ENCODE results near the gene CNIH2. TPM values are rescaled to one million over a fixed set of nuclear protein-coding genes. Genes with fewer than 3 reads are reported as not detected.

CNIH2 gene
- not detected for total RNA-seq

DNA sequence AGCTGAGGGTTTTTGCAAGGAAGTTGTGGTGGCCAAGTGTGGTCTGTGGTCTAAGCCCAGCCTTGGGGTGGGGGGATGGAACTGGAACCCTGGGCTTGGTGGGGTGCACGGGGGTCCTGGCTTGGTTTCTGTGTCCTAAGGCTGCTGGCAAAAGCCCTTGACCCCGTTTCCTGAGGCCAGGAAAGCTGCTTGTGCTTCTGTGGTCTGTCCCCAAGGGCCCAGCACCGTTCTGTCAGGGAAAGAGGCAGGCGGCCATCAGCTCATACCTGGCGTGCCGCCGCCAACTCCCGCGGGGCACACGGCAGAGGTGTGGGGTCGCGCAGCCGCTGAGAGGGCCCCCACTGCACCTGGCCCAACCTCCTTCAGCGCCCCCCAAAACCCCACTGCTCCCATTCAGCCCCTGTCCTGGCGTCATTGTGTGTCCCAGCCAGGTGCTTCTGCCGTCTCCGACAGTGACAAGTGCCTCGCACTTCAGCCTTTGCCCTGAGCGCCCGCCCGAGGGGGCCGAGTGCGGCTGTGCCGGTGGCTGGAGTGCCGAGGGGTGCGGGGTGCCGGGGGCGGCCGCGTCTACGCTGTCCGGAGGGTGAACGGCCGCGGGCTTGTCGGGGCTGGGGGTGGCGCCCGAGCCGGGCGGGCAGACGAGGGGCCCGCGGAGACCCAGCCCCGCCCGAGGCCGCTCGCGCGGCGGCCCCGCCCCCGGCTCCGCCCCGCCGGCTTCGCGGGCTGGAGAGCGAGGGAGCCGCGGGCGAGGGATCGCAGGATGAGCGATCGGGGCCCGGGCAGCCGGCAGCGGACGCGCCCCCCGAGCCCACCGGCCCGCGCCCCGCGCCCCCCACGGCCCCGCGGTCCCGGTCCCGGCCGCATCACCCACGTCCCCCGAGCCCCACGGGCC is at the start of gene CNIH2:
CNIH2 (plus strand) TSS at position 705 of the 892 bp plus-strand sequence. CDS start 282 bp downstream, outside the sequence.
- H3K27me3 ChIP-seq: no peaks in the 10 kb centered on the region
- peak within 1 kb of the TSS in 1 of 4 donors; percentile 18 for H3K27ac ChIP-seq
- TF ChIP-seq POLR2A (IDR thresholded peaks at IDR 0.05): no peak
- TF ChIP-seq, protein P1, sequence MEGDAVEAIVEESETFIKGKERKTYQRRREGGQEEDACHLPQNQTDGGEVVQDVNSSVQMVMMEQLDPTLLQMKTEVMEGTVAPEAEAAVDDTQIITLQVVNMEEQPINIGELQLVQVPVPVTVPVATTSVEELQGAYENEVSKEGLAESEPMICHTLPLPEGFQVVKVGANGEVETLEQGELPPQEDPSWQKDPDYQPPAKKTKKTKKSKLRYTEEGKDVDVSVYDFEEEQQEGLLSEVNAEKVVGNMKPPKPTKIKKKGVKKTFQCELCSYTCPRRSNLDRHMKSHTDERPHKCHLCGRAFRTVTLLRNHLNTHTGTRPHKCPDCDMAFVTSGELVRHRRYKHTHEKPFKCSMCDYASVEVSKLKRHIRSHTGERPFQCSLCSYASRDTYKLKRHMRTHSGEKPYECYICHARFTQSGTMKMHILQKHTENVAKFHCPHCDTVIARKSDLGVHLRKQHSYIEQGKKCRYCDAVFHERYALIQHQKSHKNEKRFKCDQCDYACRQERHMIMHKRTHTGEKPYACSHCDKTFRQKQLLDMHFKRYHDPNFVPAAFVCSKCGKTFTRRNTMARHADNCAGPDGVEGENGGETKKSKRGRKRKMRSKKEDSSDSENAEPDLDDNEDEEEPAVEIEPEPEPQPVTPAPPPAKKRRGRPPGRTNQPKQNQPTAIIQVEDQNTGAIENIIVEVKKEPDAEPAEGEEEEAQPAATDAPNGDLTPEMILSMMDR (IDR thresholded peaks at IDR 0.05 in 4 of 5, conservative IDR thresholded peaks at IDR 0.05 in 1 of 5): no peak
- no peaks in the 10 kb centered on the region for H3K9me3 ChIP-seq
- peaks cover 2 to 6% of the 10 kb centered on the region in 2 donors for H3K4me1 ChIP-seq
- in situ Hi-C loops (cut with MboI; ENCODE audit: low sequenced_read_pairs in 4 of 4): no loop called here
- H3K4me3 ChIP-seq: peak within 1 kb of the TSS; percentile 36 to 47 (median 42)
- intact Hi-C loops (cut with DNase I; ENCODE audit: low total_unique reads): no loop called here
- DNase-seq: no peak
- H3K36me3 ChIP-seq: peaks cover 0 to 35% of the 10 kb centered on the region in 2 donors
- ATAC-seq: peak in 1 of 2 donors; percentile 51

DNA sequence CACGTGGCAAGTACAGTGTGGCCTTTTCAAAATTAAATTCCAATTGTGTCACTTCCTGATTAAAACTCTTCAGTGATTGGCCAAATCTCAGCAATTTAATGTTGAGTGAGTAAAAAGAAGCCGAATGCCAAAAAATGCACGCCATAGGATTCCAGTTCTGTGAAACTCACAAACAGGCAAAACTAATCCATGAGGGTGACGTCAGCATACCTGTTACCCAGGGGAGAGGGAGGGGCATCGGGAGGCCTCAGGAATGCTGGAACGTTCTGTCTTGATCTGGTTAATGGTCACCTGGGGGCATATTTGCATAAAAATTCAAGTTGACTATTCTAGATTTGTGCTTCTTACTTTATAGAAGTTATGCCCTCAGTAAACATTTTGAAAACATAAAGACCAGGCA is 49.5 kb upstream of the CNIH2 start:
- in situ Hi-C loops (cut with MboI; ENCODE audit: low sequenced_read_pairs in 4 of 4): loop anchor here in 1 of 4 donors (10.0 kb wide), 1 partner anchor 56 kb away; the partner anchor contains the start of gene YIF1A
- intact Hi-C loops (cut with DNase I; ENCODE audit: low total_unique reads): no loop called here
- ATAC-seq: no peak
- no peaks in the 10 kb centered on the region for H3K27me3 ChIP-seq
- no peak overlapping the region for H3K4me3 ChIP-seq
- peaks cover 0 to 33% of the 10 kb centered on the region in 2 donors for H3K36me3 ChIP-seq
- H3K27ac ChIP-seq: no peak overlapping the region
- no peak for DNase-seq
- no peaks in the 10 kb centered on the region for H3K4me1 ChIP-seq
- TF ChIP-seq, protein P1 (IDR thresholded peaks at IDR 0.05 in 4 of 5, conservative IDR thresholded peaks at IDR 0.05 in 1 of 5): no peak
- TF ChIP-seq POLR2A (IDR thresholded peaks at IDR 0.05): no peak
- H3K9me3 ChIP-seq: no peaks in the 10 kb centered on the region

DNA sequence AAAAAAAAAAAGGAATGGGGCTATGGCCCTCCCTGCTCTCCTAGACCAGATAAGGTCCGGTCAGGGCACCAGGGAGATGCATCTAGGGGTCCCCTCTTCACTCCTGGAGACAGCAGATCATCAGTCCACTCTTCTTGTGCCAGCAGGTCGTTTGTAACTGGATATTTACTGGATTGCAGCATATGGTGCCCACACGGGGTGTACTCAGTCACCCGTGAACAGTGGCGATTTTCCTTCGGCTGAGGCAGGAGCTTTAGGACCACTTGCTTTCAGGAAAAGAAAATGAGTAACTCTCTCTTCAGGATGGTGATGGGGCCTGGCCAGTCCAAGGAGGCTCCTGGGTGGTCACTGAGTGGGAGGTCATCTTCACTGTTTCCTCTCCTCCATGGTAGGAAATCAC is 47.8 kb upstream of the CNIH2 start:
- TF ChIP-seq POLR2A (IDR thresholded peaks at IDR 0.05): no peak
- in situ Hi-C loops (cut with MboI; ENCODE audit: low sequenced_read_pairs in 4 of 4): no loop called here
- ATAC-seq: no peak
- no peak for DNase-seq
- Histone ChIP-seq H3K27ac (no peak overlapping the region), H3K27me3 (no peaks in the 10 kb centered on the region), H3K9me3 (no peaks in the 10 kb centered on the region), H3K36me3 (peaks cover 0 to 32% of the 10 kb centered on the region in 2 donors), H3K4me3 (no peak overlapping the region), H3K4me1 (no peaks in the 10 kb centered on the region)
- intact Hi-C loops (cut with DNase I; ENCODE audit: low total_unique reads): no loop called here

DNA sequence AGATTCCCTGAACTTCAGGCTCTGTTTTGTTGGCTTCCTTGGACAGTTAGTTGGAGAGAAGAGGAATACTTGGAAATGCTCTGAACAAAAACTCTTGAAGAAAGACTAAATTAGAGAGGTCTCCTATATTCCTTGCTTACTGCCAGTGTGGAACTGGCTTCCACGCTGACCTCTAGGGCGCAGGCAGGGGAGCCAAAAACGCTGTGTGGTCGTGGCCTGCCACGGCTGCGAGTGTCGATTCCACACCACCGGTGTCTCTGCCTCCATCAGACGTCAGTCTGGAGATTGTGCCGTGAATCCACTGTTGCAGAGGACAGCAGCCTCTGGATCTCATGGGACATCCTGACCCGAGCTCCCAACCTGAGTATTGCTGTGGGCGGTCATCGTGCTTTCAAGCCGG is 47.0 kb upstream of the CNIH2 start:
- TF ChIP-seq, protein P1 (IDR thresholded peaks at IDR 0.05 in 4 of 5, conservative IDR thresholded peaks at IDR 0.05 in 1 of 5): no peak
- TF ChIP-seq POLR2A (IDR thresholded peaks at IDR 0.05): no peak
- Histone ChIP-seq H3K27ac (no peak overlapping the region), H3K9me3 (no peaks in the 10 kb centered on the region), H3K4me1 (no peaks in the 10 kb centered on the region), H3K27me3 (no peaks in the 10 kb centered on the region), H3K4me3 (no peak overlapping the region), H3K36me3 (peaks cover 0 to 40% of the 10 kb centered on the region in 2 donors)
- in situ Hi-C loops (cut with MboI; ENCODE audit: low sequenced_read_pairs in 4 of 4): no loop called here
- ATAC-seq (no peak), DNase-seq (no peak)
- intact Hi-C loops (cut with DNase I; ENCODE audit: low total_unique reads): no loop called here

DNA sequence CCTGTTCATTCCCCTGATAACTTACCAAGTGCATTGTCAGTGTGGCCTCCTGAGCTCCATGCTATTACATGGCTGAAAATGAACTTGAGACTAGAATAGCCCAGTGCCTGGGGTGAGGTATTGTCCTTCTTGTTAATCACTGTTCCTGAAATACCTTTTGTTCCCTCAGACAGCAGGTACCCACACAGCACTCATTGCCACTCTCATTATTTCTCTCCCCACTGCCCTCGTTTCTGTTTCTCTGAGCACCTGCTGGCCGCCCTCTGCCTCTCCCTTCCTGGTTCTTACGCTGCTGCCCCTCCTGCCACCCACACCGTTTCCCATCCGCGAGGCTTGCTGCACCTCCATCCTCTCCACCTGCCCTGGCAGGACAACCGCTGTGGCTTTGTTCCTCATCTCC is 46.4 kb upstream of the CNIH2 start:
- in situ Hi-C loops (cut with MboI; ENCODE audit: low sequenced_read_pairs in 4 of 4): no loop called here
- ATAC-seq (no peak), DNase-seq (no peak)
- Histone ChIP-seq H3K27ac (no peak overlapping the region), H3K4me1 (no peaks in the 10 kb centered on the region), H3K36me3 (peaks cover 0 to 46% of the 10 kb centered on the region in 2 donors), H3K9me3 (no peaks in the 10 kb centered on the region), H3K4me3 (no peak overlapping the region), H3K27me3 (no peaks in the 10 kb centered on the region)
- intact Hi-C loops (cut with DNase I; ENCODE audit: low total_unique reads): no loop called here
- TF ChIP-seq, protein P1 (IDR thresholded peaks at IDR 0.05 in 4 of 5, conservative IDR thresholded peaks at IDR 0.05 in 1 of 5): no peak
- no peak for TF ChIP-seq POLR2A (IDR thresholded peaks at IDR 0.05)

Data from gastrocnemius medialis (tissue), 4 donors.